GM19025 (cell line): ENCODE data around the gene USP30.

Experiments used
- ATAC-seq: cut with Tn5 transposase; IDR thresholded peaks from one replicate; pipeline ENCODE4 v1.9.1; 2021; ENCODE audit warnings: mild to moderate bottlenecking, low read depth, moderate library complexity; ENCODE audit not compliant: unreplicated experiment

USP30 gene

DNA sequence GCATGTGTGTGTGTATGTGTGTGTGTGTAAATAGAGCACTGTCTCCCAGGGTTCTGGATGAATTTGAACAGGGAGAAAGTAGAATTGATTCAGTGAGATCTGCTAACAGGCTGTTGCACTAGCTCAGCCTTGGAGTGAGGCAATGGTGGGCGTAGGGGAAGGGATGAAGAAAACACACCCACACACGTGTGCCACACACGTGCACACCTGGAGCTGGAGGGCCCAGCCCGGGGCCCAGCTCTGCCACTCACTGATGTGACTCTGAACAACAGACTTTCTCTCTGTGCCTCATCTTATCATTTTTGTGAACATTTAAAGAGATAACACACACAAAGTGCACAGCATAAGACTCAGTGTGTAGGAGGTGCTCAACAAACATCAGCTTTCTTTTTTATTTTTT is 68.2 kb downstream of the USP30 start:
- ATAC-seq: no peak

GRCh38 chr12:109121346-109121880 is 69.0 kb downstream of the USP30 start:
- ATAC-seq: no peak

DNA sequence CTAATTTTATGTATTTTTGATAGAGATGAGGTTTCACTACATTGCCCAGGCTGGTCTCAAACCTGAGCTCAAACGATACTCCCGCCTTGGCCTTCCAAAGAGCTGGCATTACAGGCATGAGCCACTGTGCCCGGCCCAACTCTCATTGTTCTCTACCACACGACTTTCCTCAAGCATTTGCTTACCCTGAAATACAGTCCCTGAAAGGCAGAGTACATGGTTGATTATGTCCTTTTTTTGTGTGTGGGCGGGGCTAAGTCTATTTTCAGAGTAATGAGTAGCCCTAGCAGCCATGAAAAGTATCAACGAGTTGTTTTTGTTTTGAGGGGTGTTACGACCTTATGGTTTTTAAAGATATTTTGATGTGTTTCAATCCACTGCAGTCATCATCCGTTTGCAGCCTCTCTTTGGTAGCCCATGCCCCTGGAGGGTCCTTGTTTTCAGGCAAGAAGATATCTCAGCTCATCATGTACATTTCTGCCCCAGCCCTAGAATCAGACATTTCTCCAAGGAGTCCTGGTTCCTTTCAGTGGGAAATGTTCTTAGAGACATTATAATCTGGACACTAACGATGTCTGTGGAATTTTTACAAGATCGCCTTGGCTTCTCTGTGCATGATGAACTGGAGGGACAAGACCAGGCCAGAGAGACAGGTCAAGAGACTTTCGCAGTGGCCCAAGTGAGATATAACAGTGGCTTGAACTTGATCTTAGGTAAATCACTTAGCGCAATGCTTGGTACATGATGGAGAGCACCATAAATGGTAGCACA is 72.7 kb downstream of the USP30 start:
- no peak for ATAC-seq

GRCh38 chr12:109125791-109126190 is 73.4 kb downstream of the USP30 start:
- no peak for ATAC-seq

DNA sequence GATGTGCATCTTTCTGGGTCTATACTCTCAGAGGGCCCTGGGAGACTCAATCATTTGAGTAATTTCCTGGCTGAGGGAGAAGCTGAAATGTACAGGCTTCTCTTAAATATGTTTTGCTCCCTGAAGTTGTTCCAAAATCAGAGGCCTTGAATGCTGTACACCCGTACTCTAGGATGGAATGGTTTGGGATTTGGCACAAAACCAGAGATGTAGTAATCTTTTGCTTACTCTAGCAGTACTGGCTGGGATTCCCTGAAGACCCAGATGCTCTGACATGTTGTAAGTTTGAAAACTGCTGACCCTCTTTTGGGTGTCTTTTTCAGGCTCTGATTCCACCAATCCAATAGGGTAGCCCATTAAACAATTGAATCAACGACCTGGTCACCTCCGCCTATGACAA is 74.4 kb downstream of the USP30 start:
- no peak for ATAC-seq

DNA sequence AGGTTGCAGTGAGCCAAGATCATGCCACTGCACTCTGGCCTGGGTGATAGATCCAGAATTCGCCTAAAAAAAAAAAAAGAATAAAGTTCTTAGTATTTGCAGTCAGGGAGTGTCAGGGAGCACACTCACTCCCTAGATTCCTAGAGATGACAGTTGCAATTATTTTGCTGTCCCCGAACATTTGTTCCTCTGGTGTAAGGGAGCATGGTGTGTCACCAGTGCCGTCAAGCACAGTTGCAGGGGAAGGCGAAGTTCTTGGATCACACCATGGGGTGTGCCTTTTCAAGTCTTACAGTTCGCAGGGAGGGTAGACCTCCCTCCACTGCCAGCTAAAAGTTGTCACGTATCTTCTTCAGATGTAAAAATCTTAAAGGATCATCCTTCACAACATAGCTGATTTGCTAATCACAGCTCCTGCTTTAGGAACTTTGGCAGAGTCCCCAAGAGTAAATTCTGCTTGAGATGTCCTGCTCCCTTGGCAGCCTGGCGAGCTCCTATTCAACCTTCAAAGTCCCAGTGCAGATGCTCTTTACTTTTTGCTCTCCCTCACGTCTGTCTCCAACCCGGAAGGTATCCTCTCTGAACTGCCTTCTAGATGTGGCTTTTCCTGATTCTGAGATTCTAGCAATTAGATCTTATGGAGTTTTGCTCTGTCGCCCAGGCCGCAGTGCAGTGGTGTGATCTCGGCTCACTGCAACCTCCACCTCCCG is 75.3 kb downstream of the USP30 start:
- no peak for ATAC-seq

- no peak for ATAC-seq
These were observed 78.1 kb downstream of the USP30 start for GRCh38 chr12:109130297-109131153.

GRCh38 chr12:109131154-109132050 is 79.0 kb downstream of the USP30 start:
- ATAC-seq: no peak

DNA sequence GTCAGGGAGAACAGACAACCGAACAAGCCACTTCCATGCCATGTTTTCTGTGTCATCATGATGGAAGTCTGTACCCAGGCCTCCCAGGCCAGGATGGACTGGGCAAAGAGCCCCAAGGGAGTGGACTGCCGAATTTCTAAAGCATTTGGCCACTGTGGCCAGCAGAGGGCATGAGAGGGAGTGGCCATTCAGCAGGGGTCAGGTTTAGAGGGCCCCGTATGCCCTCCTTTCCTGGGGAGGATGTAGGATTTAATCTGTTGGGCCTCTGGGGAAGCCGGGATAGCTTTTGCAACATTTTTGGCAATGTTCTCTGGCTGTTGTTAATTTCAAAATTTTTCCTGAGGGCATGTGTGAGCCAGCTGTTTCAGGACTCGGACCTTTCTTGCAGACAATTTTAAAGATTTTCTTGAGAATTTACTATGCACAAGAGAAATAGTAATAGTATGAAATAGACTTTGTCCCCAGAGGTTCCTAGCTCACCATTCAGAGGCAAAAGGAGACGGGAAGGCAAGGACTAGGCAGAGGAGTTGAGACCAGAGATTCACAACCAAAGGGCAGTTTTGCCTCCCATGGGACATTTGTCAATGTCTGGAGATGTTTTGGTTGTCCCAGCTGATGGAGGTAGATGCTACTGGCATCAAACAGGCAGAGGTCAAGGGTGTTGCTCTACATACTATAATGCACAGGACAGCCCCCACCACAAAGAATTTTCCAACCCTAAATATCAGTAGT is 82.0 kb downstream of the USP30 start:
- no peak for ATAC-seq

GRCh38 chr12:109137055-109137454 is 84.7 kb downstream of the USP30 start:
- no peak for ATAC-seq
